ENCODE data around the gene SPINT3. TPM values are rescaled to one million over a fixed set of nuclear protein-coding genes. Genes with fewer than 3 reads are reported as not detected.
A peak's percentile ranks its signal among the peaks of the same experiment; 100 is the strongest.

SPINT3 gene
- total RNA-seq, 8 experiments from 2014 or later, result not detected

DNA sequence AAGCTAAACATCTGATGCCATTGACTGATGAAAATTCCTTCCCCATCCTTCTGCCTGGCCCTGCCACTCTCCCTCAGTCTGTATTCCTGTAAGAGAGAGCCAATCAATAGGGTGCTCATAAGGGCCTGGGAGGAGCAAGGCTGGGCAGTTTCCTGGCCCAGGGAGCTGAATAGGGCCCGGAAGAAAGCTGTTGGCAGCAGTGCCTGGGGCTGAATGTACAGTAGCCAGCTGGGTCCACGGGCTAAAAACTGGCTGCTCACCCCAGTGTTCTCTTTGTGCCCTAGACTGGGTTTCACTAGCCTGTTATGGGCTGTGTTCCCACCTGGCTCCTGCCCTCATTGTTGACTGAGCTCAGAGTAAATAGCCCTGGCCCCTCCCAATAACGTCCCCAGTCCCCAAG is 47.6 kb downstream of the SPINT3 start:
- ATAC-seq (replicated peaks in 6 of 8), result peak in 1 of 8 experiments; percentile 36
- Histone ChIP-seq H3K27ac (no peak overlapping the region), H3K4me3 (no peak overlapping the region), H3K4me1 (replicated peaks in 1 of 2) (peaks cover 11 to 21% of the 10 kb centered on the region in 2 donors)
- WGBS, 10 experiments, result 10% methylated on average over 2 of the region's 3 CpGs; no CpG with 5 or more reads in 9 of the 10 experiments
- in situ Hi-C loops (cut with MboI; ENCODE audit: low pct_unique_long_range_greater_than_20kb in 2 of 9, low sequenced_read_pairs in 9 of 9, unreplicated experiment in 9 of 9), result no loop called here

- WGBS, 10 experiments, result 0 to 100% (median 80%) methylated on average over 1 to 4 of the region's 6 CpGs; no CpG with 5 or more reads in 3 of the 10 experiments
These were observed 48.2 kb downstream of the SPINT3 start for GRCh38 chr20:45467172-45467571.

GRCh38 chr20:45465491-45466266 is 49.7 kb downstream of the SPINT3 start:
- peaks cover 3 to 12% of the 10 kb centered on the region in 2 donors for H3K4me1 ChIP-seq (replicated peaks in 1 of 2)
- ATAC-seq (replicated peaks in 6 of 8), result no peak
- 20 to 100% (median 43%) methylated on average over 1 of the region's 1 CpG; no CpG with 5 or more reads in 4 of the 10 experiments for WGBS, 10 experiments
- in situ Hi-C loops (cut with MboI; ENCODE audit: low pct_unique_long_range_greater_than_20kb in 2 of 9, low sequenced_read_pairs in 9 of 9, unreplicated experiment in 9 of 9), result no loop called here
- H3K27ac ChIP-seq, result no peak overlapping the region
- H3K4me3 ChIP-seq, result no peak overlapping the region

More at GRCh38 chr20:45467172-45467571, 48.2 kb downstream of the SPINT3 start:
- no peak overlapping the region for H3K27ac ChIP-seq
- in situ Hi-C loops (cut with MboI; ENCODE audit: low pct_unique_long_range_greater_than_20kb in 2 of 9, low sequenced_read_pairs in 9 of 9, unreplicated experiment in 9 of 9), result no loop called here
- H3K4me1 ChIP-seq (replicated peaks in 1 of 2), result peaks cover 11 to 21% of the 10 kb centered on the region in 2 donors
- H3K4me3 ChIP-seq, result no peak overlapping the region
- ATAC-seq (replicated peaks in 6 of 8), result no peak

DNA sequence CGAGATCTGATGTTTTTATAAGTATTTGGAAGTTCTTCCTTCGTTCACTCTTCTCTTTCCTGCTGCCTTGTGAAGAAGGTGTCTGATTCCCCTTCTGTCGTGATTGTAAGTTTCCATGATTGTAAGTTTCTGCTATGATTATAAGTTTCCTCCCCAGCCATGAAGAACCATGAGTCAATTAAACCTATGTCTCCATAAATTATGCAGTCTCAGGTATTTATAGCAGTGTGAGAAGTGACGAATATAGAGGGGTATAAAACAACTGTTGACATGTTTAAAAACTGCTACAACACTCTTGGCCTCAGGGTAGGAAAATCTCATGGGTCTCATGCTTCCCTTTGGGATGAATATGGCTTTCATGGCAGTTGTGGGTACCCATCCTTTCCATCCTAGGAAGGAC is 51.7 kb downstream of the SPINT3 start:
- H3K27ac ChIP-seq, result no peak overlapping the region
- ATAC-seq (replicated peaks in 6 of 8), result no peak
- H3K4me1 ChIP-seq (replicated peaks in 1 of 2), result no peaks in the 10 kb centered on the region
- in situ Hi-C loops (cut with MboI; ENCODE audit: low pct_unique_long_range_greater_than_20kb in 2 of 9, low sequenced_read_pairs in 9 of 9, unreplicated experiment in 9 of 9), result no loop called here
- H3K4me3 ChIP-seq, result no peak overlapping the region
- 6 to 86% (median 53%) methylated on average over 1 to 4 of the region's 4 CpGs for WGBS, 10 experiments

- in situ Hi-C loops (cut with MboI; ENCODE audit: low pct_unique_long_range_greater_than_20kb in 2 of 9, low sequenced_read_pairs in 9 of 9, unreplicated experiment in 9 of 9), result no loop called here
- no peak overlapping the region for H3K4me3 ChIP-seq
- H3K27ac ChIP-seq, result no peak overlapping the region
- 10 to 93% (median 74%) methylated on average over 2 to 4 of the region's 6 CpGs; no CpG with 5 or more reads in 1 of the 10 experiments for WGBS, 10 experiments
- H3K4me1 ChIP-seq (replicated peaks in 1 of 2), result no peaks in the 10 kb centered on the region
- ATAC-seq (replicated peaks in 6 of 8), result peak in 1 of 8 experiments; percentile 52
These were observed 52.5 kb downstream of the SPINT3 start for GRCh38 chr20:45462711-45463509.

Other genes starting within 250 kb of the SPINT3 start
- gene RBPJL, start 208.8 kb downstream of the SPINT3 start, total RNA-seq, result under 1 TPM in 1 of 8 experiments, not detected in 7; 0.62 TPM
- gene MATN4, start 207.3 kb downstream of the SPINT3 start, total RNA-seq, result under 1 TPM in 4 of 8 experiments, not detected in 4; 0.08 to 0.31 (median 0.20) TPM
- gene SDC4, start 167.2 kb downstream of the SPINT3 start, total RNA-seq, result 10 to 100 TPM in 4 of 8 experiments, 1 to 10 TPM in 4; 1.6 to 94.9 (median 13.3) TPM
- 10 to 100 TPM; 17.3 to 49.8 (median 21.9) TPM for gene SYS1, start 152.5 kb downstream of the SPINT3 start, total RNA-seq
- gene TP53TG5, start 137.3 kb downstream of the SPINT3 start, total RNA-seq, result 1 to 10 TPM in 6 of 8 experiments, under 1 TPM in 2; 0.81 to 1.8 (median 1.3) TPM
- 10 to 100 TPM in 5 of 8 experiments, 1 to 10 TPM in 3; 4.8 to 35.4 (median 11.8) TPM for gene DBNDD2, start 107.3 kb downstream of the SPINT3 start, total RNA-seq
- gene PIGT, start 99.5 kb downstream of the SPINT3 start, total RNA-seq, result 100 to 1,000 TPM in 1 of 8 experiments, 10 to 100 TPM in 7; 29.9 to 134 (median 58.8) TPM
- gene WFDC2, start 45.9 kb downstream of the SPINT3 start, total RNA-seq, result 10 to 100 TPM in 1 of 8 experiments, 1 to 10 TPM in 6, not detected in 1; 1.2 to 10.0 (median 2.6) TPM
- gene WFDC6, start 23.9 kb upstream of the SPINT3 start, total RNA-seq, result not detected
- gene EPPIN, start 31.8 kb upstream of the SPINT3 start, total RNA-seq, result 1 to 10 TPM in 1 of 8 experiments, under 1 TPM in 5, not detected in 2; 0.27 to 1.1 (median 0.57) TPM
- gene WFDC8, start 63.7 kb upstream of the SPINT3 start, total RNA-seq, result not detected
- gene WFDC10A, start 114.1 kb upstream of the SPINT3 start, total RNA-seq, result not detected
- gene WFDC9, start 115.7 kb upstream of the SPINT3 start, total RNA-seq, result not detected
- not detected for gene WFDC11, start 154.6 kb upstream of the SPINT3 start, total RNA-seq
- gene WFDC13, start 186.4 kb upstream of the SPINT3 start, total RNA-seq, result not detected
- not detected for gene WFDC10B, start 189.4 kb upstream of the SPINT3 start, total RNA-seq
- gene SPINT4, start 206.7 kb upstream of the SPINT3 start, total RNA-seq, result not detected